Amniotic epithelial cell (primary cell): ENCODE data around the gene HNRNPA1L2.
"Not testable (repeated sequence)": the region's sequence is repeated elsewhere in the genome, so short reads cannot be mapped to it uniquely, and the experiment has no call there.

Experiments used
- DNase-seq: peaks from one replicate; pipeline ENCODE4 v3.0.0-alpha.2; 2010; ENCODE audit warnings: low read depth

The HNRNPA1L2 gene

GRCh38 chr13:52646967-52647366, 4.7 kb downstream of the HNRNPA1L2 start:
- DNase-seq, result no peak

- no peak for DNase-seq
These were observed 8.5 kb downstream of the HNRNPA1L2 start for GRCh38 chr13:52650731-52651130.

GRCh38 chr13:52651897-52652195, 9.6 kb downstream of the HNRNPA1L2 start:
- no peak for DNase-seq

DNA sequence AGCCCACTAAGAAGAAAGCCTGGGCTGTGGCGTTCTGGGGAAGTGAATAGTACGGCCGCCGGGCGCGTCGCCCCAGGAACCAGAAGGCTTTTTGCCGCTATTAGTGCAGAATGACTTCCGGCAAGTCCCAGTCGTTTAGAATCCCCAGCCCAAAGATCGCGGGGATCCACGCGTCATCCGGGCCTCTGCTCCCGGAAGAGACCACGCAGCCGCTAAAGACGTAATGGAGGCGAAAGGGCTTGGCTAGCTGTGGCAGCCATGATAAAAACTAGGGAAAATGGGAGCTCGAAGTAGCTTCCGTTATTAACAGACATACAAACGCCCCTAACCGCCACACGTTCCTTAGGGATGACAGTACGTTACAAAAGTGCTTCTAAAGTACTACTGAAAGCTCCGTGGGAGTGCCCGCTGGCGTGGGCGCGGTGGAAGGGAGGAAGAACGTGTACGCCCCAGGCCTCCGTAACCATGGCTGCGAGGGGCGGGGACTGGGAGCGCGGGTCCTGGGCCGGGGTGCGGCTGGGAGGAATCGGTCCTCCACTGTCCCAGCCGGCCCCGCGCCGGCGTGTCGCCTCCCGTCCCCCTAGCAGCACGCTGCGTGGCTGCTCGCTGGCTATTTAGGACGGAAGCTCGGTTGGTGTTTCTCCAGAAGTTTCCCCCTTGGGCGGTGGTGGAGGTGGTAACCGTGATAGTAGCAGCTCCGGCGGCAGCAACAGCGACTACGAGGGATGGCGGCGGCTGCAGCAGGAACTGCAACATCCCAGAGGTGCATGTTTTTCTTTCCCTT, 10.2 kb downstream of the HNRNPA1L2 start, which contains the start of gene SUGT1:
Gene SUGT1, plus strand, starts transcription at position 641 of the 784 bp plus-strand sequence. Its CDS starts 85 bp downstream, at position 726.
- DNase-seq, result peak; percentile 97

GRCh38 chr13:52652980-52653303, 10.7 kb downstream of the HNRNPA1L2 start:
- DNase-seq, result no peak

- no peak for DNase-seq
These were observed 17.1 kb downstream of the HNRNPA1L2 start for GRCh38 chr13:52659340-52659739.

DNA sequence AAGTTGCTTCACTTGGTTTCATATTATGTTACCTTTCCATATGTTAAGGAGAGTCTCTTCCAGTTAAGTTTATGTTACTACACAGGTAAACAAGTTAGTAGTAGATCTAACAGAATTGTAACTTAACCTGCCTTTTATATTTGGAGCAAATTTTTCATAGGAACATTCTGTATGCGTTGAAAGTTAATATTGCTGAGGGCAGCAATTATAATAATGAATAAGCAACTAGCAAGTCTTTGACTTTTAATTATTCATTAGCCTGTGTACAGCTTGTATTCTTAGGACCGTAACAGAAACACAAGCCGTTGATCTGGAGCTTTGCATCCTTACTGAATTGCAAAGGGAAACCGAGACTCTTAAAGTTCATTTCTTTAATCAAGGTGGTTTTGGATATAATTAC, 22.0 kb downstream of the HNRNPA1L2 start:
- DNase-seq, result no peak

GRCh38 chr13:52665325-52665724, 23.1 kb downstream of the HNRNPA1L2 start:
- DNase-seq, result peak; percentile 46

- DNase-seq, result no peak
These were observed 27.4 kb downstream of the HNRNPA1L2 start for GRCh38 chr13:52669677-52670076.

DNA sequence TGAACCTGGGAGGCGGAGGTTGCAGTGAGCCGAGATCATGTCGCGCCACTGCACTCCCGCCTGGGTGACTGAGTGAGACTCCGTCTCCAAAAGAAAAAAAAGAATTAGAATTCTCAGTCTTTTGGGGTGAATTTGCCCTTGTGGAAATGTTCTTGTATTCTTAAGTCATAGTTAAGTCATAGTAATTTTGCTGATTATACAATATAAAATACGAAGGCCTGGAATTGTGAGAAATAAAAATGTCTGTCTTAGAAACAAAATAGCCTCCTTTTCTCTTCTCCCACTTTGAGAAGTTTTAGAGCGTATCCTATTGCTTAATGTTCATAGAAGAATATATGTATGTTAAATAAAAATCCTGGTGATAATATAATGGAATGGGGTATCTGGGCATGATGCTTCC, 28.5 kb downstream of the HNRNPA1L2 start:
- DNase-seq, result no peak

DNA sequence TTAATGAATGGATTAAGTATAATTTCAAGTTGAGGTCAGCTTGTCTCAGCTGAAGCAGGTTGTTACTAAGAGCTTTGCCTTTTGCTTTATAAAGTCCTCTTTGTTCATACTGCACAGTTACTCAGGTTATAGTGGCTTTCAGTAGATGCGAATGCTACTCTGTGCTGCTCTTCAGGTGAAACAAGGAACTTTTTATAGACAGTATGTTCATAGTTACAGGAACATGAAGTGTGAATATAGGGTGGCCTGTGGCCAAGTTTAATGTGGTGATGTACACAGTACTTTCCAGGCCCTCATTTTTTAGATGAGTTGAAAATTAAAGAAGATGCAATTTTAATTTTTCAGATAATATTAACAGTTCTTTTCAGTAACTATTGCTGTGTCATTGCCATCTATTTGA, 31.2 kb downstream of the HNRNPA1L2 start:
- DNase-seq, result no peak

- DNase-seq, result no peak
These were observed 35.6 kb downstream of the HNRNPA1L2 start for GRCh38 chr13:52677823-52678222.

GRCh38 chr13:52685806-52686205, 43.6 kb downstream of the HNRNPA1L2 start:
- DNase-seq, result not testable (repeated sequence)

DNA sequence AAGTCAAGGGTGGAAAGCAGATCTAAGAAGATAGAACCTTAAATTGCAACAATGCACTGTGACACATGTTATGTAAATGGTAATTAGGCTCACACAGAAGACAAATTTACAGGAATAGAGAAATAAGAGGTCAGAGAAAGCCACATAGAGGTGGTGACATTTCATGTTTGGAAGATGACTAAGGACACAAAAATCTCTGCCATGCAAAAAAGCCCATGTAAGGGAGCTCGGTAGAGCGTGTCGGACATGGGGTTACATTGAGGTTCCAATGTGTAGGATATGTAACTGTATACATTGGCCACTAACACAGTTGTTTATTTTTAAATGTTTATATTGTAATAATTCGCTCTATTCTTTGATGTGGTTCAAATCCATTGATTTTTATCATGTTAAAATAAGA, 44.1 kb downstream of the HNRNPA1L2 start:
- DNase-seq, result no peak
